DMS114 treated with DMSO at 0.1 percent for 48 hours (cell line): ENCODE measurements around the gene PCBD1.

Experiments
- DNase-seq: peaks from one replicate; lab custom pipeline; 2025; ENCODE audit not compliant: unreplicated experiment; lab: John Stamatoyannopoulos, UW

The PCBD1 gene

DNA sequence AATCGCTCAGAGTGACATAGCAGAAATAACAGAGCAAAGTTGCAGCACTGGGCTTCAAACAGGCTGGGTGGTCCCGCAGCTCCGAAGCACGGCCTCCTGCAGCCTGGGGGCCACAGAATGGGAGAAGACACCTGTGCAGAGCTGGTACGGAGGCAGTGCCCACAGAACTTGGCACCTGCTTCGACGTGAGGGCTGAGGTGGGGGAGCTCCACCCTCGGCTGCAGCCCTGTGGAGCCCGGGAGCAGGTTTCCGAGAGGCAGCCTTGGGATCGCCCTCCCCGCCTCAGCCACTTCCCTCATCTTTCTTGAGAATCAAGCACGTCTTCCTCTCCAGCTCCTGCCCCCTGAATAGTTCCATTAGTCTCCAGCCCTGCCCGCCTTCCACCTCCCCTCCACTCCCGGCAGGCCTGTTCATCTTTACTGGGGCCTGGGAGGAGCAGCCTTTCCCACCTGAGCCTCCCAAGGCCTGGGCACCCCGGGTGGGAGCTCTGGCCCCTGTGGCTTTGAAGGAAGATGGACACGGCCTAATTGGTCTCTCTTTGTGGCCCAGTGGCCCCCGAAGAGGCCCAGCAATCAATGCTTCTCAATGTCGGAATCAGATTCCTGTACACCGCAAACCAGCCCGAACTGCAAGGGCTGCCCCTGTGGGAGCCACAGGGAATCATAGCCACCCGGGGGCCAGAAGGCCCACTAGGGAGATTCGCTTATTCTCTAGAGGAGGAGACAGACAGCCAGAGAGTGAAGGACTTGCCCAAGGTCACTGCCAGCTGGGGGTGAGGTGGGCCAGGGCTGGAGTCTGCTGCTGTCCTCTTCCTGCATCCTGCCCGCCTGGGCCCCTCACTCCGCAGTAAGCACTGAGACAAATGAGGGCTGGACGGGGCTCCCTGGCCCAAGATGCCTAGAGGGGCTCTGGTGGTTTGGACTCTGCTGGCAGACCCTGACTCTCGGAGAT lies 17.0 kb upstream of the PCBD1 start:
- DNase-seq, result no peak

- DNase-seq, result no peak
Measured at GRCh38 chr10:70903262-70903921, 15.0 kb upstream of the PCBD1 start.

- no peak for DNase-seq
Measured at GRCh38 chr10:70902661-70903261, 14.4 kb upstream of the PCBD1 start.

- DNase-seq, result no peak
Measured at GRCh38 chr10:70901276-70901878, 13.0 kb upstream of the PCBD1 start.

DNA sequence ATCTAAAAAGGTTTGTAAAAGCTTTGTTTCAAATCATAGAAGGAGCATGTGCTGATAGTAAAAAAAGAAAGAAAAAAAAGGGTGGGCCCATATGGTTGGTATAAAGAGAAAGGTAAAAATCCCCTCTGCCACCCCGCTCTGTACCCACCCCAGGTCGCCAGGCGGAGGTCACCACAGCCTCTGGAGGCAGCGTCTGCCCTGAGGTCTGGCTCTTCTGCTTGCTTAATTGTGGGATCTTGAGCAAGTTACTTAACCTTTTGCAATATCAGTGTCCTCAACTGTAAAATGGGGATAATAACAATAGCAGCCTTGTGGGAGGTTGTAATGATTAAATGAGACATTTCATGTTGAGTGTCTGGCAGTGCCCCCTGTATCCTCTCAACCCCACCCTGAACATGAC lies 10.7 kb upstream of the PCBD1 start:
- no peak for DNase-seq

GRCh38 chr10:70898687-70899086 lies 10.3 kb upstream of the PCBD1 start:
- no peak for DNase-seq

GRCh38 chr10:70896551-70896950 lies 8.2 kb upstream of the PCBD1 start:
- no peak for DNase-seq

DNA sequence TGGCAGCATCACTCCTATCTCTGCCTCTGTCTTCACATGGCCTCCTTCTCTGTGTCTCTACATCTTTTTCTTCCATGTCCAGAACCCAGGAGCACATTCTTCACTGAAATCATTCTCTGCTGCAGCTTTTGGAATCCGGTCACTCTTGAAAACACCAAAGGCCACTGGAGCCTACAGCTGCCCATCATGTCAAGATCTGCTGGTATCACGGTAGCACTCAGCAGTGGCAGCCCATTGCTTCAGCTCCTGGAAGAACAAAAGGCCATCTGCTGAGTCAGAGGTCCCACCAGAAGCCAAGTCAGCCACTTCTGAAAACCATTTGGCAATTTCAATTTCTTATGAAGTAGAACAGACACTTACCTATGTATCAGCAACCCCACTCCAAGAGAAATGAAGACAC lies 6.1 kb upstream of the PCBD1 start:
- DNase-seq, result no peak

DNA sequence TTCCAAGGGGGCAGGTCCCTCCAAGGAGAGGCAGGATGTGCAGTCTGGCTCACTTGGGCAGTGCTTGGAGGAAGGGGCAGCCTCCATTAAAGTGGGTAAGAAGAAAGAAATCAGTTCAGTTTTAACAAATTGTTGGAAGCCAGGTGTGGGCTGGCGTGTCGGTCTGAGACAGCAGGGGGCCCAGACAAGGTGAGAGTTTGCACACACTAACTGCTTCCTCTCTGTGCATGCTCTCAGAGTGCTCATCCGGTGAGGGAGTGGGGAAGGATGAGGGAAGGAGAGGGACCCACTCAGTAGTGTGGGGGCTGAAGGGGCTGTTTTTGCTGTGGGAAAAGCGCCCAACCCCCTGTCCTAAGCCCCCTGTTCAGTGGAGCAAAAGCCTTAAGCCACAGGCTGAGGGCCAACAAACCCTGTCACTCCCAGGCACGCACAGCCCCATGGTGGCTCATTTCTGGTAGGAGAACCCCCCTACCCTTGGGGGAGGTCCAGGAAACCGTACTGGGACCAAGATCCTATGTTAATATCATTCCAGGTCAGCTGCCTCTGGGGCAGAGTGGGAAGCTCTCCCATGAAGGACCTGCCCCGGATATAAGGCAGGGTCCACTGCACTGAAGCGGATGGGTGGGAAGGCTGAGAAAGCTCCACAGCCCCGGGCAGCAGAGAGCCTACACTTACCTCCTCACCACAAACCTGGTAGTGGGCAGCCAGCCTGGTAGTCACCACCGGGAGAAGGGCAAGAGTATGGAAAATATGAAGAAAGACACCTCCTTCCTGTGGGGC lies 5.1 kb upstream of the PCBD1 start:
- DNase-seq, result no peak

- DNase-seq, result no peak
Measured at GRCh38 chr10:70892631-70893030, 4.3 kb upstream of the PCBD1 start.

DNA sequence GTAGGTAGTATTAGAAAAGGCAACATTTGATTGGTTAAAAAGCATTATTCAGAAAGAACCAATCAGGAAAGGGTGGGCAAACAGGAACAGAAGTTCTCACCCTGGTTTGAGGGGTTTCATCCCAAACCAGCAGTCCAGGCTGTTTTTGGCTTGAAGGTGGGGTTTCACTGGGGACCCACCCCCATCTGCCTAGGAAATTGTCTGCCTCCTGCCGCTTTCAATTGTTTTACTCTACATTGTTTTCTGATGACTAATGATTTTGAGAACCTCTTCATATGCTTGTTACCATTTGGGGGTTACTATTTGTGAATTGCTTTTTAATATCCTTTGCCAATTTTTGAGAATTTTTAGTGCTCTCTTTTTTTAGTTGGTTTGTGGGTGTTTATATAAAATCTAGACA lies 3.3 kb upstream of the PCBD1 start:
- DNase-seq, result no peak

DNA sequence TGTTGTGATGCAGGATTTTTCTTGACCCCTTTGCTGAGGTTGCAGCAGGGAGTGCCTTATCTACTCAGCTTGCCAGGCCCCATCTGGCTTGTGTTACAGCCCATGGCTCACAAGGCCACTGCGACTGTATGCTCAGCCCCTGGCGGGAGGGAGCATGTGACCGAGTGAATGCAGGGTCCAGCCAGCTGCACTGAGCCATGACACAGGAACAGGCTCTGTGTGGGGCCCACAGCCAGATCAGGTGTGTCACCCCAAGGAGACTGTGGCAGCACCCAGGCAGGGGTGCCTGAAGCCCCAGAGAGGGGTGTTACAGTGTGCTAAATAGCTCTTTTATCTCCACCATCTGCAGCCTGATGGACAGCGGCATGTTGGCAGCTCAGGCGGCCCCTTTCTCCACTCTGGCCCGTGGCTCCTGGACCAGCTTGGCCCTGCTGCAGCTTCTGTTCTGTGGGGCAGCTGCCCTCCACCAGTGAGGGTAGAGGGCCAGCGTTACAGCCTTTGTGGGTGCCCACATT lies 2.6 kb upstream of the PCBD1 start:
- DNase-seq, result no peak

DNA sequence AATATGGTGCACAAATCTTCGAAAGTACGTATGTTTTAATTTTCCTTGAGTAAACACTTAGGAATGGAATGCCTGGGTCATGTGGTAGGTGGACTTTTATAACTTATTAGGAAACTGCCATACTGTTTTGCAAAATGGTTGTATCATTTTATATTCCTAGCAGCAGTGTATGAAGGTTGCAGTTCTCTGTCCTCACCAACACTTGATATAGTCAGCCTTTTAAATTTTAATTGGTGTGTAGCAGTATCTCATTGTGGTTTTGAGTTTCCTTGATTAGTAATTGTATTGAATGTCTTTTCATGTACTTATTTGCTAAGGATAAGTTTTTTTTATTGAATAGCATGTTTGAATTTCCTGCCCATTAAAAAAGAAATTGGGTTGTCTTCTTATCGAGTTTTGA lies 926 bp upstream of the PCBD1 start:
- no peak for DNase-seq

DNA sequence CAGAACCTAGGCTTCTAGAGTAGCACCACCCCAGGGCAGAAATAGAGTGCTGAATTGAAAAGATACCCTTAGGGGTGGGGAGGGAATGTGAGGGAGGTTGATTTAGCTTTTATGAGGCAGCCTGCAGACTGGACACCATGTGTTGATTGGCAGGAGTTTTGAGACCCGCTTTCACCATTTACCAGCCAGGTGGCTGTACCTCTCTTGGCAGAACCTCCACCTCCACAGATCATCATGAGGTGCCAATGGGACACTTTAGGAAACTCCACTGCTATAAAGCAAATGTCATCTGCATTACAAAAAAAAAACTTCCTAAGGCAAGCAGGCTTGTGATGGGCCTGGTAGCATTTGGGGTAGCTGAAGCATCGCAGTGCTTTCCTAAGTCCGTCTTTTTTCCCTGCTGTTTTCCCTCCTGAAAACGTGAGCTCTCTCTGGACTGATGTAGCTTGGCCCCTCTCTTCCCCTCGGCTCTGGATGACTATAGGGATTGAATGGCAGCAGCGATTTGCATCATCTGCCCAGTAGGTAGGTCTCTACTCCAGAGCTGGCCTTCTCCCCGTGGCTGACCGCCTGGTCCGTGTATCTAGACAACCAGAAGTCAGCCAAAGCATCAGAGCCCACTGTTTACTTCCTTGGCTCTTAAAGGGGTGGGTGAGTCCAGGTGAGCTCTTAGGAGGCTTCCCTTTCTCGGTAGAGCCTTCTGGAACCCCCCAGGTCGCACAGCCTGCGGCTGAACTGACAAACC lies 1.3 kb downstream of the PCBD1 start:
- DNase-seq, result no peak

DNA sequence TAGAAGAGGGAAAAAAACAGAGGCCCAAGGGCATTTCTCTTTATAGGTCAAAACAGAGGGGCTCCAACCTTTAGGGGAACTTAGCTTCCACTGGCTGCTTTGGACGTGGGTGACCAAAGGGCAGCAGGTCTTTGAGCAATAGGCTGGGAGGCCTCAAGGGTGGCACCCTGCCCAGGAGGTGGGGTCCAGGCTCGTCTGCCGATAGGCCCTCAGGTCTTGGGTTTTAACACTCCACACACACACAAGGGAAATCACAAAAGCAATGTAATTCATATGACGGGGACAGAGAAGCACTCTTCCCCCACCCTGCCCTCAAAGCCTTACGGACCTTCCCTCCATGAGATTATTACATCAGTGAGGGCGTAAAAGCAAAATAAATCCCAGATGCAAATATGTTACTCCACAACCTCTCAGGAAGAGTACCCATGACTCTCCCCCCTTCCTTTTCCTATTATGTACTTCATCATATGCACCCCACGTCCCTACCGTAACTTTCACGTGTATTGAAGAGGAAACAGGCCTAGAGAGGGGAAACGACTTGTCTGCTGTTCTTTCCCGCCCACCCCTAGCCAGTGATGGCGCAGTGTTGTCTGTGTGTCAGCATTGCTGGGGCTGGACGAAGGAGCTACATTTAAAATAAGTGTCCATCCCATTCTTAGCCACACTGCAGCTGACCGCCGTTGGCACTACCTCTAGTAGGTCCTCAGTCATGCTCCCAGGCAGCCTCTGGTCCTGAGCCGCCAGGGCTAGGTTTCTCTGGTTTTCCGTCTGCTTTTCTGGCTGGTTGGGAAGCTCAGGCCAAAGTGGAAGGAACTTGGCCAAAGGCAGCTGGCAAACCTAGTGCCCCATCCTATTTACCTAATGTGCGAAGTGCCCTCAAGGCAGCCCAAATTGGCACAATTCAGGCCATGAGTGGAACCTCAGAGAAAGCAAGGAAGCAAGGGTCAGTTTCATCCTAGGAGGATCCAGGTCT lies 2.1 kb downstream of the PCBD1 start:
- DNase-seq, result no peak

DNA sequence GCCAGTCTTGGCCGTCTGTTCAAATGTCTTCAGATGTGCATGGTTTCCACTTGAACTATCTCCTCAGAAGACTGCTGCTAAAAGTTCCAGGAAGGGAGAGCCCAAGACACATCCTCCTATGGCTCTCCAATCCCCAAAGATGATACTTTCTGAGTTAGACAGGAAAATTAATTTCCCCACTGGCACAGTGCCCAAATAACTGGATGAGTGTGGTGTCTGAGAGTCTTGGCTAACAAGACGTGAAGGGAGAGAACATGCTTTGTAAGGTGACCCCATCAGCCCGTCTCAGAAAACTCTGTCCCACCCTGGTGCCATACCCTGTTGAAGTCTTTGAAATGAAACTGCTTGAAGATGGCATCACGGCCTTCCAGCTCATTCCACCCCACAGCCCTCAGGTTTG lies 2.9 kb downstream of the PCBD1 start:
- DNase-seq, result no peak

- DNase-seq, result no peak
Measured at GRCh38 chr10:70884741-70885140, 3.6 kb downstream of the PCBD1 start.

DNA sequence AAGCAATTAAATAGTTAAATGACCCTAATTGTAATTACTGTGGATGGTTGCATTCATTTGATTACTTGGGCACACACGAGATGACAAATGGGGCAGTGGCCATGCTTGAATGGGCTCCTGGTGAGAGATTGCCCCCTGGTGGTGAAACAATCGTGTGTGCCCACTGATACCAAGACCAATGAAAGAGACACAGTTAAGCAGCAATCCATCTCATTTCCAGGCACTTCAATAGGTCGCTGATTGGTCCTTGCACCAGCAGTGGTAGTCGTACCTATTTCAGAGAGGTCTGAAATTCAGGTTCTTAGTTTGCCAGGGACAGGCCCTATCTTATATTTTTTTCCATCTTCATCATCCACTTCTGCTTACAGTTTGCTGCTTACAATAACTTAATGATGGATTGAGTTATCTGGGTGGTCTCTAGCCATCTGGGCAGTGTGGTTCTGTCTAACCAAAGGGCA lies 8.3 kb downstream of the PCBD1 start:
- peak; percentile 79 for DNase-seq

DNA sequence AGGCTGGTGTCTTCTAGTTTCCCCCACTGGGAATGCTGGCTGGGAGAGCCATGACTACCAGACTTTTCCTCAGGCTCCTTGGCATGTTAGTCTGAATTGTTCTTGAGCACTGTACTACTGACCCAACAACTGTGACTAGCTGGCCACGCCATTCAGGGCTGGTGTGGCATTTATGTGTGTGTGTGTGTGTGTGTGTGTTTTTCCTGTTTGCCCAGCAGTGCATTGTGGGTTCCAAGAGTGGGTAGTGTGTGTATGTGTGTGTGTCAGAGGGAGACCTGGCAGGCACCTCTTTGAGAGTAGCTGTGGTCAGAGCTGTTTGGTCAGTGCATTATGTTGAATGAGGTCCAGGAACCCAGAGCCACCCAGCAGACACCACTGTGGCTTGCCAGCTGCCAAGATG lies 9.2 kb downstream of the PCBD1 start:
- no peak for DNase-seq
